Measurements from ENCODE around the gene SHOX.

The SHOX gene

DNA sequence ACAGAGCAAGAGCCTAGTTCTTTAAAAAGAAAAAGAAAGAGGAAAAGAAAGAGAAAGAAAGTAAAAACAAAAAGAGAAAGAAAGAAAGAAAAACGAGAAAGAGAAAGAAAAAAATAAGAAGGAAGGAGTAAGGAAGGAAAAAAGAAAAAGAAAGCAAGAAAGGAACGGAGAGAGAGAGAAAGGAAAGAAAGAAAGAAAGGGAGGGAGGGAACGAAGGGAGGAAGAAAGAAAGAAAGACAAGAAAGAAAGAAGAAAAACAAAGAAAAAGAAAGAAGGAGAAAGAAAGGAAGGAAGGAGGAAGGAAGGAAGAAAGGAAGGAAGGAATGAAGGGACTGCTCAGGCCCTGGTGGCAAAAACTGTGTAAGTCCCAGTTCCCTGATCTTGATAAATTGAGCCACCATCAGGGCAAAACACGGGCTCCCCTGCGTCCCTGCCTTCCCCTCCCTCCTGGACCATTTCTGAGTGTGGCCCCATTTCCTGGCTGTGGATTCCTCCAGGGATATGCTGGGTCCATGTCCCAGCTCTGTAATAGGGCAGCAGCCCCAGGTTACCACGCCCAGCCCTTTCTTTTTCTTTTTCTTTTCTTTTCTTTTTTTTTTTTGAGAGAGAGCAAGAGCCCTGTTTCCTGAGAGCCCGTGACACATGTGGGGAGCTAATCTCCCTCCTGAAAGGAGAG, 44.8 kb downstream of the SHOX start:
- DNase-seq = no peak

DNA sequence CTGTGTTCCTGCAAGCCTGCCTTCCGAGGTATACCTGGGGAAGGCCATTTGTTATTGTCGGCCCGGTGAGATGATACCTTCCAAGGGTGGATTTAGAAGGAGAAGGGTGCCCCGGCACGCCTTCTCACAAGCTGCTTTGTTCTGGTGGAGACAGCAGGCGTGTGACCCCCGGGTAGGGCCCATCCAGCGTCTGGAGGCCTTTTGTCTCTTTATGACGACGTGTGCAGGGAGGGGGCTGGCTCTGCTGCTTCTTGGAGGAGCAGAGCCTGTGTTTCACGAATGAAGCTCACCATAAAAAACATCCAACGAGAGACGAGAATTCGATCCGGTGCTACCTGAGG, 45.3 kb downstream of the SHOX start:
- no peak for DNase-seq

DNA sequence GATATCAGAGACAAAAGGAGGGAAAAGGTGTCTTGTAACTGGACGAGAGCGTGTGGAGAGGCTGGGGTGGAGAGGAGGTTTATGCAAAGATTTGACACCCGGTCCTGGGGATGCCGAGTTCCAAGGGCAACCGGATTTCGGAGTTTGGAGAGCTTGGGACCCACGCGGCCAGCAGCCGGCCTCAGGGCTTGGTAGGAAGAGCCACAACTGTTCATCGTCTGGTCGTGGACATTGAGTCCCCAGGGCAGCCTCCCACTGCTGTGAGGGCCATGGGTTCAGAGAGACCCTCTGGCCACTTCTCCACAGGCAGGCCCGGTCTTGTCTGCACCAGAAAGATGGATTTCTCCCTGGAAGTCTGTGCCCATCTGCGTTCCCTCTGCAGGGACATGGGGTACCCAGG, 46.8 kb downstream of the SHOX start:
- no peak for DNase-seq

- DNase-seq = no peak
Observed at GRCh38 chrX:679291-679979, 48.8 kb downstream of the SHOX start.

DNA sequence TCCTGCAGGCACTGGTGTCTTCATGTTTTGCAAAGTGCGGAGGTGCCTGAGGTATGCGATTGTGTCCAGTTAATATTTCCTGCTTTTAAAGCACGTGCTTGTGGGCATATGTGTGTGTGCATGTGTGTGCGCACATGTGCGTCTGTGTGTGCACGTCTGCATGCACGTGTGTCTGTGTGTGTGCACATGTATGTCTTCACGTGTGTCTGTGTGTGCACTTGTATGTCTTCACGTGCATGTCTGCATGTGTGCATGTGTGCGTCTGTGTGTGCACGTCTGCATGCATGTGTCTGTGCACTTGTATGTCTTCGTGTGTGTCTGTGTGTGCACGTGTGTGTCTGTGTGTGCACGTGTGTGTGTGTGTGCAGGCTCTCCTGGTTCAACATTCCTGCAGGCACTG, 49.5 kb downstream of the SHOX start:
- DNase-seq = no peak

DNA sequence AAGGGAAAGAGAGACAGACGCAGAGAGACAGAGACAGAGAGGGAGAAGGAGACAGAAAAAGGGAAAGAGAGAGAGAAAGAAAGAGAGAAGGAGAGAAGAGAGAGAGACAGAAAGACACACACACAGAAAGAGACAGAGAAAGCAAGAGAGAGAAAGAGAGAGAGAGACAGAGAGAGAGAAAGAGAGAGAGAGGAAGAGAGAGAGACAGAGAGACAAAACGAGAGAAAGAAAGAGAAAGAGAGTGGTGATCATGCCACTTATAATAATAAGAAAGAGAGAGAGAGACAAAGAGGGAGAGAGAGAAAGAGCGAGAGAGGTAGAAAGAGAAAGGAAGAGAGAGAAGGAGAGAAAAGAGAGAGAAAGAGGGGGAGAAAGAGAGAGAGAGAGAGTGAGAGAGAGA, 51.4 kb downstream of the SHOX start:
- no peak for DNase-seq

GRCh38 chrX:682892-683291, 52.3 kb downstream of the SHOX start:
- DNase-seq = no peak

GRCh38 chrX:683576-683975, 53.0 kb downstream of the SHOX start:
- no peak for DNase-seq

- DNase-seq = no peak
Observed at GRCh38 chrX:685120-686032, 54.8 kb downstream of the SHOX start.

- no peak for DNase-seq
Observed at GRCh38 chrX:689983-690382, 59.4 kb downstream of the SHOX start.

DNA sequence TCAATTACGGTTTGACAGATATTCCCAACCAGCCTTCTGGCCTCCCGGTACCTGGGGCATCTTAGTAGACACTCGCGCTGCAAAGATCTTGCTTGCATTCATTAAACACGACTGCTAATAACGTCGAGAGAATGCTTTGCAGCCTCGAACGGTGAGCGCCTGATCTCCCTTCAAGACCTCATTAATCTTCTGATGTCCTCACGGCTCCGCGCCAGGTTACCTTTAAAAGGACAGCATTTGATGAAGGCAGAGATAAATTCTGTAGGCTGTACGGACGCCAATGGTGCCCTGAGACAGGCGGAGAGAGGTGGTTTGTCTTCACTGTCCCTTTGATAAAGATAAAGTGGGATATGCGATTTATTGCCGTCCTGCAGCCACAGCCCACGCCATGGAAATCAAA, 64.2 kb downstream of the SHOX start:
- no peak for DNase-seq

- DNase-seq = no peak
Observed at GRCh38 chrX:698206-698605, 67.6 kb downstream of the SHOX start.

DNA sequence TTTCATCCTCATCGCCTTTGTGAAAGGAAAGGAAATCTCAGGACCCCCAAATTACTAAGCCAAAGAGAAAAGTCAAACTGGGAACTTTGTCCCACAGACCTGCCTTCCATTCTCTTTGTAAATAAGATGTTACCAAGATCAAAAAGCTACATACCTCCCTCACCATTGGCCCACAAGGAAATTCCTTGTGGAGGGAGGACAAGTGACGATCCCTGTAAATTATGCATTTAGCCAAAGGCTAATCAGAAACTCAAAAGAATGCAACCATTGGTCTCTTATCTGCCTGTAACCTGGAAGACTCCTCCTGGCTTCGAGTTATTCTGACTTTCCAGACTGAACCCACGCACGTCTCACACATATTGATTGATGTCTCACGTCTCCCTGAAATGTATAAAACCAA, 70.3 kb downstream of the SHOX start:
- DNase-seq = no peak

GRCh38 chrX:701673-702072, 71.1 kb downstream of the SHOX start:
- no peak for DNase-seq

DNA sequence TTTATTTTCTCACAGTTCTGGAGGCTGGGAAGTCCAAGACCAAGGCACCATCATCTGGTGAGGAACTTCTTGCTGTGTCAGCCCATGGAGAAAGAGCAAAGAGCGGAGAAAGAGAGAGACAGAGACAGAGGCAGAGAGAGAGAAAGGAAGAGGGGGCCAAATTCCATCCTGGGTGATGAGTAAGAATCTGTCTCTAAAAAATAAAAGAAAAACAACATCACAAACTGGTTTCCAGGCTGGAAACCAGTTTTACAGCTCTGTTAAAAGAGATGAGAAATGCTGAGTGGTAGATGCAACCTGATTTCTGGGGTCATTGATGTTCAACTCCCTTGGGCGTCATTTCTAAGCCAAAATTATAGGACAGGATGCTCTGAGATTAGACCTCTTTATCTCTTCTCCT, 72.9 kb downstream of the SHOX start:
- DNase-seq = no peak

- DNase-seq = no peak
Observed at GRCh38 chrX:703866-704265, 73.3 kb downstream of the SHOX start.
